Fibroblast of villous mesenchyme (primary cell): Measurements from ENCODE around the gene ZNF155. TPM values are rescaled to one million over a fixed set of nuclear protein-coding genes. Genes with fewer than 3 reads are reported as not detected.
"Not testable (repeated sequence)": the region's sequence is repeated elsewhere in the genome, so short reads cannot be mapped to it uniquely, and the experiment has no call there.

Experiments used
- DNase-seq: peaks from one replicate; pipeline ENCODE4 v3.0.0-alpha.2; 2010; ENCODE audit warnings: low read depth
- H3K4me3 ChIP-seq: 2 replicates; pipeline ENCODE4 v1.5.1; 2011; ENCODE audit warnings: low read depth, mild to moderate bottlenecking, low read length
- CTCF ChIP-seq: IDR thresholded peaks from 2 replicates; pipeline ENCODE4 v1.5.1; 2012; ENCODE audit warnings: low read depth, mild to moderate bottlenecking, low read length; ENCODE audit not compliant: insufficient read depth
- total RNA-seq: library from RNA; depleted of rRNA; stranded (reverse); fragments of >200 nt; gene quantifications from 2 replicates; pipeline ENCODE4 v1.2.3, GENCODE V29; 2012

ZNF155 gene
- total RNA-seq, result 5.8 and 10.8 TPM in 2 replicates

GRCh38 chr19:43983912-43984686, at the start of gene ZNF155:
TSS of gene ZNF155 (plus strand) at chr19:43984188. CDS start at chr19:43988544, 4,356 bp downstream.
- no peak for TF ChIP-seq CTCF
- H3K4me3 ChIP-seq, result peak within 1 kb of the TSS; percentile 93
- DNase-seq, result peak; percentile 96

- DNase-seq, result peak; percentile 92
- no peak for TF ChIP-seq CTCF
These were observed 48.8 kb upstream of the ZNF155 start, which contains the start of gene ZNF45 for GRCh38 chr19:43934985-43935708. TSS of gene ZNF45 (minus strand) at chr19:43935282. CDS start at chr19:43922185, 13,097 bp downstream.

GRCh38 chr19:43936188-43936587, 47.8 kb upstream of the ZNF155 start:
- no peak for DNase-seq
- no peak for TF ChIP-seq CTCF
- no peak overlapping the region for H3K4me3 ChIP-seq

More at GRCh38 chr19:43934985-43935708, 48.8 kb upstream of the ZNF155 start, which contains the start of gene ZNF45:
- peak within 1 kb of the TSS; percentile 82 for H3K4me3 ChIP-seq

- no peak for DNase-seq
- no peak for TF ChIP-seq CTCF
- H3K4me3 ChIP-seq, result no peak overlapping the region
These were observed 44.3 kb upstream of the ZNF155 start for GRCh38 chr19:43939557-43940260.

- no peak for DNase-seq
- no peak for TF ChIP-seq CTCF
- H3K4me3 ChIP-seq, result no peak overlapping the region
These were observed 43.3 kb upstream of the ZNF155 start for GRCh38 chr19:43940719-43941118.

GRCh38 chr19:43941209-43941608, 42.8 kb upstream of the ZNF155 start:
- DNase-seq, result no peak
- H3K4me3 ChIP-seq, result no peak overlapping the region
- TF ChIP-seq CTCF, result no peak

GRCh38 chr19:43947412-43947811, 36.6 kb upstream of the ZNF155 start:
- DNase-seq, H3K4me3 ChIP-seq: not testable (repeated sequence)

- H3K4me3 ChIP-seq, DNase-seq: not testable (repeated sequence)
These were observed 34.2 kb upstream of the ZNF155 start for GRCh38 chr19:43949803-43950202.
